Kidney tubule cell (primary cell): ENCODE results near the gene ZRANB3.
"Not testable (repeated sequence)": the region's sequence is repeated elsewhere in the genome, so short reads cannot be mapped to it uniquely, and the experiment has no call there.

Source experiments
- DNase-seq: peaks from one replicate; pipeline ENCODE4 v3.0.0-alpha.2; 2018; ENCODE audit warnings: low spot score

The ZRANB3 gene

GRCh38 chr2:135124924-135125886 is 405.8 kb downstream of the ZRANB3 start:
- DNase-seq: peak; percentile 75

- not testable (repeated sequence) for DNase-seq
Observed at GRCh38 chr2:135121658-135122039, 409.4 kb downstream of the ZRANB3 start.

GRCh38 chr2:135121016-135121657 is 409.9 kb downstream of the ZRANB3 start:
- DNase-seq: peak; percentile 50

- DNase-seq: no peak
Observed at GRCh38 chr2:135119582-135119981, 411.4 kb downstream of the ZRANB3 start.

GRCh38 chr2:135113322-135113721 is 417.7 kb downstream of the ZRANB3 start:
- no peak for DNase-seq

- DNase-seq: not testable (repeated sequence)
Observed at GRCh38 chr2:135105513-135106316, 425.3 kb downstream of the ZRANB3 start.

DNA sequence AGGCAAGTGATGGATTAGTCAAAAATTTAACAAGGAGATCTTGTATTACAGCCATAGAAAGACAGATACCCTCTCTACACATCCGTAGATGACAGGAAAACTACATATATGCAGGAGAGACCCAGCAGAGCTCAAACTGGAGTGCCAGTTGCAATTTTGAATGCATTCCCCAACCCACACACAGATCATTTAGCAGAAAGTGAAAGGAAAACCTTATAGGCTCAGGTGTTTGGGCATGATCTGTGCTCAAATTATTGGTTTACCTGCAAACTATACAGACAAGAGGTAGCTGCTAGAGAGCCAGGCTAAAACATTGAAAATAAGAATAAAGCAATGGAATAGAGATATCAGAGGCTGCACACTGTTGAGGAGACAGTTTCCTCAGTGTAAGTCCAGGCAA is 427.2 kb downstream of the ZRANB3 start:
- no peak for DNase-seq

GRCh38 chr2:135099802-135100483 is 431.1 kb downstream of the ZRANB3 start:
- no peak for DNase-seq

DNA sequence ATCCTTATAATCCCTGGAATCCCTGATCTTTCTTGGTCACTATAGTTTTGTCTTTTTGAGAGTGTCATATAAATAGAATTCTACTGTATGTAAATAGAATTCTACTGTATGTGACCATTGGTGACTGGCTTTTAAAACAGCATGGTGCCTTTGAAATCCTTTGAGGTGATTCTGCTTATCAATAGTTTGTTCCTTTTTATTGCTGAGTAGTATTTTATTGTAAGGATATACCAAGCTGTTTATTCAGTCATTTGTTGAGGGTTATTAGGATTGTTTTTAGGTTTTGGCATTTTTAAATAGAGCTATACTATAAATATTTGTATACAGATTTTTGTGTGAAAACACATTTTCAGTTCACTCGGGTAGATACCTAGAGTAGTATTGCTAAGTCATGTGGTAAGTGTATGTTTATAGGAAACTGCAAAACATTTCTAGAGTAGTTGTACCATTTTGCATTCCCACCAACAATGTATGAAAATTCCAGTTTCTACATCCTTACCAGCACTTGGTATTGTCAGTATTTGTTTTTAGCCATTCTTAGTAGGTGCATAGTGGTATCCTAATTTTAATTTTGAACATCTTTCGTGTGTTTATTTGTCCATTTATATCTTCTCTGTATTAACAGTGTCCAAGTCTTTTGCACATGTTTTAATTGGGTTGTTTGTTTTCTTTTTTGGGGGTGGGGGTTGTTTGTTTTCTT is 433.3 kb downstream of the ZRANB3 start:
- DNase-seq: no peak

GRCh38 chr2:135096665-135097446 is 434.2 kb downstream of the ZRANB3 start:
- no peak for DNase-seq

- DNase-seq: no peak
Observed at GRCh38 chr2:135095591-135095990, 435.4 kb downstream of the ZRANB3 start.

GRCh38 chr2:135094508-135094907 is 436.5 kb downstream of the ZRANB3 start:
- DNase-seq: no peak

DNA sequence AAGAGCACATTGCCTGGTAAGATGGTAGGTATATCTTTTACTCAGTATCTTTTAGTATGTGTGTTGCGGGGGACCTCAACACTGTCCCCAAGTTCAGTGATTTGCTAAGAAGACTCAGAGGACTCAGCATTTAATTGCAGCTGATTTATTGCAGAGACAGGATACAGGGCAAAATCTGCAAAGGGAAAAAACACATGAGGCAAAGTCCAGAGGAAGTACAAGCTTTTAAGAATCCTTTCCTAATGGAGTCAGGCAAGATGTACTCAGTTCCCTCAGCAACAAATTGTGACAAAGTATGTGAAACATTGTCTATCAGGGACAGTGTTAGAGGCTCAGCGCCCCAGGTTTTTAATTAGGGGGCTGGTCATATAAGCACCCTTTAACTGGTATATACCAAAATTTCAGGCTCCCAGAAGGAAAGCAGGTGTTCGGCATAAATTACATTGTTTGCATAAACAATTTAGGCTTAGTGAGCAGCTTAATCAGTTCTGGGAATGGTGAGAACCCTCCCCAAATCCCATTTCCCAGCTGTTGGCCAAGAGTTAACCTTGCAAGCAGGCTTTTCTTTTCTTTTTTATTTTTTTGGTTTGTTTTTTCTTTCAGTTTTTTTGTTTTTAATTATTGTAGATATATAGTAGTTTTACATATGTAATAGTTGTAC is 437.2 kb downstream of the ZRANB3 start:
- no peak for DNase-seq

GRCh38 chr2:135093193-135093592 is 437.8 kb downstream of the ZRANB3 start:
- DNase-seq: no peak

DNA sequence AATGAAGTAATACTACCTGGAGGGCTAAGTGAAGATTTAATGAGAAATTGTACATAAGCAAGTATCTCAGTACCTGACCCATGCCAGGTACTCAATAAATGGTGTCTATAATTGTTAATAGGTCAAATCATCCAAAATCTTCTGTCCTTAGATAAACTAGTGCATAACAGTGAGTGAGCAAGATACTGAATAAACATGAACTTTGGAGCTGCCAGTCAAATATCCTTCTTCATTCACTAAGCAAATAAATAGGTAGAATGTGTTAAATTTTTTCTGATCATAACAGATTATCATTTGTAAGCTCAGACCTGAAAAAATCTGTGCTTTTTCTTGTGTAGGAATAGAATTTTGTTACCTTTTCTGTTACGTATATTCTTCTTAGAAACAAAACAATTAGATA is 439.3 kb downstream of the ZRANB3 start:
- DNase-seq: no peak

DNA sequence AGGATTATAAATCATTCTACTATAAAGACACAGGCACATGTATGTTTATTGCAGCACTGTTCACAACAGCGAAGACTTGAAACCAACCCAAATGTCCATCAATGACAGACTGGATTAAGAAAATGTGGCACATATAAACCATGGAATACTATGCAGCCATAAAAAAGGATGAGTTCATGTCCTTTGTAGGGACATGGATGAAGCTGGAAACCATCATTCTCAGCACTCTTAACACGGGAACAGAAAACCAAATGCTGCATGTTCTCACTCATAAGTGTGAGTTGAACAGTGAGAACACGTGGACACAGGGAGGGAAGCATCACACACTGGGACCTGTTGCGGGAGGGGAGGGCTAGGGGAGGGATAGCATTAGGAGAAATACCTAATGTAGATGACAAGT is 441.4 kb downstream of the ZRANB3 start:
- DNase-seq: not testable (repeated sequence)
